KMS-11 (cell line): ENCODE data around the gene MIEF2.

Experiments
- H2AFZ ChIP-seq: fragments of 200-600 bp; sonication (generic); 2 replicates; pipeline ENCODE4 v1.6.1; 2016; ENCODE audit warnings: antibody characterized with exemption, mixed run types, low read depth
- H3K27ac ChIP-seq: fragments of 200-600 bp; sonication (generic); 2 replicates; pipeline ENCODE4 v1.6.1; 2016; ENCODE audit warnings: mild to moderate bottlenecking, mixed run types
- H3K27me3 ChIP-seq: fragments of 200-600 bp; sonication (generic); 2 replicates; pipeline ENCODE4 v1.6.1; 2017; ENCODE audit warnings: mild to moderate bottlenecking, low read depth, mixed run types, moderate library complexity; ENCODE audit not compliant: insufficient read depth
- H3K36me3 ChIP-seq: fragments of 200-600 bp; sonication (generic); 2 replicates; pipeline ENCODE4 v1.6.1; 2017; ENCODE audit warnings: mild to moderate bottlenecking, mixed run types; ENCODE audit not compliant: insufficient read depth
- H3K4me1 ChIP-seq: fragments of 200-600 bp; sonication (generic); 2 replicates; pipeline ENCODE4 v1.6.1; 2016; ENCODE audit warnings: mild to moderate bottlenecking, low read depth, mixed run types; ENCODE audit not compliant: poor library complexity, severe bottlenecking
- H3K4me2 ChIP-seq: fragments of 200-600 bp; sonication (generic); 2 replicates; pipeline ENCODE4 v1.7.0; 2016; ENCODE audit warnings: mild to moderate bottlenecking, mixed run types
- H3K4me3 ChIP-seq: fragments of 200-600 bp; sonication (generic); IDR thresholded peaks from 2 replicates; pipeline ENCODE4 v1.6.1; 2017; ENCODE audit warnings: low read depth, low read length, mixed read lengths; ENCODE audit not compliant: insufficient read depth
- H3K79me2 ChIP-seq: fragments of 200-600 bp; sonication (generic); 2 replicates; pipeline ENCODE4 v1.6.1; 2016; ENCODE audit warnings: low read depth, mixed run types; ENCODE audit not compliant: insufficient read depth
- H3K9ac ChIP-seq: fragments of 200-600 bp; sonication (generic); 2 replicates; pipeline ENCODE4 v1.6.1; 2016; ENCODE audit warnings: mild to moderate bottlenecking, mixed run types
- H4K20me1 ChIP-seq: fragments of 200-600 bp; sonication (generic); 2 replicates; pipeline ENCODE4 v1.6.1; 2016; ENCODE audit warnings: mild to moderate bottlenecking, mixed run types; ENCODE audit not compliant: insufficient read depth
- TF ChIP-seq, protein P1 (sequence below): fragments of 200-600 bp; sonication (generic); conservative IDR thresholded peaks from 2 replicates; pipeline ENCODE4 v1.6.1; 2017; ENCODE audit warnings: low read depth, mild to moderate bottlenecking, antibody characterized with exemption, low read length, moderate library complexity, mixed read lengths

Gene MIEF2

DNA sequence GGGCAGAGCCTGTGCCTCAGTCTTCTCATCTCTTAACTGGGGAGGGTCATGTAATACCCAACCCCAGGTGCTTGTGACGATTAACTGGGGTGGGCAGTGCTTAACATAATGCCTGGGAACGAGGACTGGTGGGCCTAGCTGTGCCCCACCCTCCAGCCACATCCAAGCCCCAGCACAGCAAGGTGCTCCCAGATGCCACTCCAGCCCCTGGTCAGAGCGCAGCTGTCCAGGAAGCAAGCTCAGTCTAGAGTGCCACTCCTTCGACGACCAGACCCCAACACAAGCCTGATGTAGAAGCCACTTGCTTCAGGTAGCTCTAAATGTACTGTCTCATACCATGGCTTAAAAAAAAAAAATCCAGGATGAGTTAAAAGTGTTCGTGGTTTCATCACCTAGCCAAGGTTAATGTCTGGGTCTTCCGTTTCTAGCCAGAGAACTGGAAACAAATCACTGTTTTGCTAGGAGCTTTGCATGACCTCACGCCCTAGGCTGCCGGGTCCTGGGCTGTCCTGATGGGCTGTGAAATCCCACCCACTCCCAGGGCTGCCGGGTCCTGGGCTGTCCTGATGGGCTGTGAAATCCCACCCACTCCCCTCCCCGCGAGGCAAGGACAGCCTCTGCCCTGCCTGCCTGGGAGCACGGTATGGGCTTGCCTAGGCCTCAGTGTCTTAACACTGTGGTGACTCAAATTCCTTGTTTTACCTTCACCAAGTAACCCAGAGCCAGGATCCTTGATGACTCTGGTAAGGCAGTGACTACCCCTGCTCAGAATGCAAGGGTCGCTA, 7.7 kb downstream of the MIEF2 start:
- Histone ChIP-seq H3K4me1 (peaks cover 10% of the 10 kb centered on the region), H3K9ac (no peak overlapping the region), H3K36me3 (no peaks in the 10 kb centered on the region), H3K4me3 (no peak overlapping the region), H4K20me1 (no peaks in the 10 kb centered on the region), H3K27me3 (no peaks in the 10 kb centered on the region), H3K79me2 (no peaks in the 10 kb centered on the region), H3K27ac (no peak overlapping the region), H3K4me2 (no peak overlapping the region), H2AFZ (no peak overlapping the region)
- TF ChIP-seq, protein P1, sequence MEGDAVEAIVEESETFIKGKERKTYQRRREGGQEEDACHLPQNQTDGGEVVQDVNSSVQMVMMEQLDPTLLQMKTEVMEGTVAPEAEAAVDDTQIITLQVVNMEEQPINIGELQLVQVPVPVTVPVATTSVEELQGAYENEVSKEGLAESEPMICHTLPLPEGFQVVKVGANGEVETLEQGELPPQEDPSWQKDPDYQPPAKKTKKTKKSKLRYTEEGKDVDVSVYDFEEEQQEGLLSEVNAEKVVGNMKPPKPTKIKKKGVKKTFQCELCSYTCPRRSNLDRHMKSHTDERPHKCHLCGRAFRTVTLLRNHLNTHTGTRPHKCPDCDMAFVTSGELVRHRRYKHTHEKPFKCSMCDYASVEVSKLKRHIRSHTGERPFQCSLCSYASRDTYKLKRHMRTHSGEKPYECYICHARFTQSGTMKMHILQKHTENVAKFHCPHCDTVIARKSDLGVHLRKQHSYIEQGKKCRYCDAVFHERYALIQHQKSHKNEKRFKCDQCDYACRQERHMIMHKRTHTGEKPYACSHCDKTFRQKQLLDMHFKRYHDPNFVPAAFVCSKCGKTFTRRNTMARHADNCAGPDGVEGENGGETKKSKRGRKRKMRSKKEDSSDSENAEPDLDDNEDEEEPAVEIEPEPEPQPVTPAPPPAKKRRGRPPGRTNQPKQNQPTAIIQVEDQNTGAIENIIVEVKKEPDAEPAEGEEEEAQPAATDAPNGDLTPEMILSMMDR = no peak

DNA sequence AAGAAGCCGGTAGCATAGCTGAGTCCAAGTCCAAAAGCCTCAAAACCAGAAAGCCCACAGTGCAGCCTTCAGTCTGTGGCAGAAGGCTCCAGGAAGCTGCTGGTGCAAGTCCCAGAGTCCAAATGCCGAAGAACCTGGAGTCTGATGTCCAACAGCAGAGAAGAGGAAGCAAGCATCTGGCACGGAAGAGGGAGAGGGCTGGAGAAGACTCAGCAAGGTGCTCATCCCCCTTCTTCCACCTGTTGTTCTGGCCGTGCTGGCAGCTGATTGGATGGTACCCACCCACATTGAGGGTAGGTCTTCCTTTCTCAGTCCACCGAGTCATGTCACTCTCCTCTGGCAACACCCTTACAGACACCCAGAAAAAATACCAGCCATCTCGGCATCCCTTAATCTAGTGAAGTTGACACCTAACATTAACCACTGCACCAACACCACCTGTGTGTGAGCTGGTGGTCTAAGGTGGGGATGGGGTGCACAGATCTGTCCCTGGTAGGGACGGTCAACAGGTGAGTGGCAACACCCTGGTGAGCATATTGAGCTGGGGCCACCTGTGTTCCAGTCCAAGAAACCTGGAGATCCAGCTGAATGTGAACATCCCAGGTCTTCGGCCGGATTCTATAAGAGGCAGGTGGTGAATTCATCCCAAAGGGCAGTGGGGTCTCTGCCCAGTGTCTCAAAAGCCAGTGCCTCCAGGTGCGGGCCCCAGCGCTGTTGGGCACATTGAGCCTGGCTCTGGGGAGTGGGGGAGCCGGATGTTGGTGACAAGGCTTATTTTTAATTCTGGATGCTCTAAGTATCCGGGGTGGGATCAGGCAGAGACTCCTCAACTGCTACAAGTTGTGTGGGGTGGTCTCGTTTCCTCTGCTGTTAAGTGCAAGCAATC, 9.8 kb downstream of the MIEF2 start:
- Histone ChIP-seq H4K20me1 (no peaks in the 10 kb centered on the region), H3K27ac (no peak overlapping the region), H2AFZ (no peak overlapping the region), H3K4me3 (no peak overlapping the region), H3K27me3 (no peaks in the 10 kb centered on the region), H3K9ac (no peak overlapping the region), H3K4me1 (peaks cover 10% of the 10 kb centered on the region), H3K79me2 (no peaks in the 10 kb centered on the region), H3K4me2 (no peak overlapping the region), H3K36me3 (no peaks in the 10 kb centered on the region)
- TF ChIP-seq, protein P1 = no peak

DNA sequence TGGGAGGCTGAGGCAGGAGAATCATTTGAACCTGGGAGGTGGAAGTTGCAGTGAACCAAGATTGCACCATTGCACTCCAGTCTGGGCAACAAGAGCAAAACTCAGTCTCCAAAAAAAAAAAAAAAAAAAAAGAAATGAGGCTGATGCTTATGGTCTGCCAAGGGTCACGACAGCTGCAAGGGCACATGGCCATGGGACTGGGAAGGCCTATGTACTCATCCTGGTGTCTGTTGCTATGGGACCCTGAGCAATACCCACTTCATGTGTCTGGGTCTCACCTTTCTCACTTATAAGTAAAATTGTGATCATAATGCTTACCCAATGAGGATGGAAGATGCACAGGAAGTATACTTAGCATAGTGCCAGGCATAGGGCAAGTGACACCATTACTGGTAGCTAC, 16.6 kb downstream of the MIEF2 start:
- Histone ChIP-seq H4K20me1 (no peaks in the 10 kb centered on the region), H3K36me3 (no peaks in the 10 kb centered on the region)

DNA sequence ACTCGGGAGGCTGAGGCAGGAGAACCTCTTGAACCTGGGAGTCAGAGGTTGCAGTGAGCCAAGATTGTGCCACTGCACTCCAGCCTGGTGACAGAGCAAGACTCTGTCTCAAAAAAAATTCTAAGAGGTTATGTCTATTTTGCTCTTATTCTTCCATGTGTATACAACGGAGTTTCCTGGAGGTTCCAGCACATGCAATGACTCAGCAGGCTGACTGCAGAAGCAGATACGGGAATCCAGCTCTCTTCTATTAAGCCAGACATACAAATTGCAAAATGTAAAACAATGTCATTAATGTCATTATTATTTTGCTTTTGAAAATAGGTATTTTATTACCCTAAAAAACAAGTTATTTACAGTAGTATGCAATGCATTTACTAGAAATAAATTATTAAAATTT, 18.4 kb downstream of the MIEF2 start:
- Histone ChIP-seq H3K4me3 (no peak overlapping the region), H3K27me3 (no peaks in the 10 kb centered on the region), H3K4me1 (no peaks in the 10 kb centered on the region), H3K4me2 (no peak overlapping the region), H2AFZ (no peak overlapping the region), H3K27ac (no peak overlapping the region), H3K9ac (no peak overlapping the region), H4K20me1 (no peaks in the 10 kb centered on the region), H3K79me2 (no peaks in the 10 kb centered on the region), H3K36me3 (no peaks in the 10 kb centered on the region)
- TF ChIP-seq, protein P1 = no peak

More for the DNA sequence above, 16.6 kb downstream of the MIEF2 start:
- TF ChIP-seq, protein P1 = no peak
- Histone ChIP-seq H3K9ac (no peak overlapping the region), H3K4me3 (no peak overlapping the region), H3K27me3 (no peaks in the 10 kb centered on the region), H3K4me2 (no peak overlapping the region), H3K79me2 (no peaks in the 10 kb centered on the region), H3K4me1 (peaks cover 4% of the 10 kb centered on the region), H2AFZ (no peak overlapping the region), H3K27ac (no peak overlapping the region)
